Loucy (cell line): ENCODE measurements around the gene EMX2.

Experiments used
- EZH2phosphoT487 ChIP-seq: fragments of 200-600 bp; IDR thresholded peaks from 2 replicates; pipeline ENCODE4 v1.6.1; 2018; ENCODE audit warnings: antibody characterized with exemption, mild to moderate bottlenecking, moderate library complexity, borderline replicate concordance
- TF ChIP-seq, protein P1 (sequence below): fragments of 200-600 bp; sonication (generic); conservative IDR thresholded peaks from 2 replicates; pipeline ENCODE4 v1.5.1; 2014; ENCODE audit warnings: mild to moderate bottlenecking, antibody characterized with exemption, low read length

GRCh38 chr10:117500456-117500855 is 42.1 kb upstream of the EMX2 start:
- TF ChIP-seq, protein P1, sequence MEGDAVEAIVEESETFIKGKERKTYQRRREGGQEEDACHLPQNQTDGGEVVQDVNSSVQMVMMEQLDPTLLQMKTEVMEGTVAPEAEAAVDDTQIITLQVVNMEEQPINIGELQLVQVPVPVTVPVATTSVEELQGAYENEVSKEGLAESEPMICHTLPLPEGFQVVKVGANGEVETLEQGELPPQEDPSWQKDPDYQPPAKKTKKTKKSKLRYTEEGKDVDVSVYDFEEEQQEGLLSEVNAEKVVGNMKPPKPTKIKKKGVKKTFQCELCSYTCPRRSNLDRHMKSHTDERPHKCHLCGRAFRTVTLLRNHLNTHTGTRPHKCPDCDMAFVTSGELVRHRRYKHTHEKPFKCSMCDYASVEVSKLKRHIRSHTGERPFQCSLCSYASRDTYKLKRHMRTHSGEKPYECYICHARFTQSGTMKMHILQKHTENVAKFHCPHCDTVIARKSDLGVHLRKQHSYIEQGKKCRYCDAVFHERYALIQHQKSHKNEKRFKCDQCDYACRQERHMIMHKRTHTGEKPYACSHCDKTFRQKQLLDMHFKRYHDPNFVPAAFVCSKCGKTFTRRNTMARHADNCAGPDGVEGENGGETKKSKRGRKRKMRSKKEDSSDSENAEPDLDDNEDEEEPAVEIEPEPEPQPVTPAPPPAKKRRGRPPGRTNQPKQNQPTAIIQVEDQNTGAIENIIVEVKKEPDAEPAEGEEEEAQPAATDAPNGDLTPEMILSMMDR, result no peak
- no peak for TF ChIP-seq EZH2phosphoT487
